HG03196 (cell line): ENCODE data around the gene CELF6.
"Not testable (repeated sequence)": the region's sequence is repeated elsewhere in the genome, so short reads cannot be mapped to it uniquely, and the experiment has no call there.

Experiments
- ATAC-seq: cut with Tn5 transposase; IDR thresholded peaks from one replicate; pipeline ENCODE4 v1.9.1; 2021; ENCODE audit not compliant: unreplicated experiment

The CELF6 gene

GRCh38 chr15:72318408-72318942 lies 1.5 kb downstream of the CELF6 start:
- ATAC-seq = no peak

- no peak for ATAC-seq
These were observed 4.1 kb downstream of the CELF6 start for GRCh38 chr15:72315706-72316370.

- ATAC-seq = no peak
These were observed 6.1 kb downstream of the CELF6 start for GRCh38 chr15:72313881-72314280.

GRCh38 chr15:72313448-72313840 lies 6.5 kb downstream of the CELF6 start:
- ATAC-seq = no peak

- no peak for ATAC-seq
These were observed 7.1 kb downstream of the CELF6 start for GRCh38 chr15:72312605-72313447.

GRCh38 chr15:72307026-72307425 lies 12.9 kb downstream of the CELF6 start:
- ATAC-seq = no peak

GRCh38 chr15:72306211-72306785 lies 13.7 kb downstream of the CELF6 start:
- ATAC-seq = no peak

GRCh38 chr15:72304596-72304995 lies 15.4 kb downstream of the CELF6 start:
- ATAC-seq = no peak

GRCh38 chr15:72302955-72303354 lies 17.0 kb downstream of the CELF6 start:
- ATAC-seq = no peak

- no peak for ATAC-seq
These were observed 30.2 kb downstream of the CELF6 start for GRCh38 chr15:72289597-72290325.

- no peak for ATAC-seq
These were observed 31.0 kb downstream of the CELF6 start for GRCh38 chr15:72288796-72289596.

GRCh38 chr15:72285927-72286516 lies 33.9 kb downstream of the CELF6 start:
- ATAC-seq = no peak

- no peak for ATAC-seq
These were observed 34.6 kb downstream of the CELF6 start for GRCh38 chr15:72285402-72285801.

- no peak for ATAC-seq
These were observed 35.2 kb downstream of the CELF6 start for GRCh38 chr15:72284781-72285180.

GRCh38 chr15:72281713-72282112 lies 38.2 kb downstream of the CELF6 start:
- no peak for ATAC-seq

GRCh38 chr15:72280751-72281150 lies 39.2 kb downstream of the CELF6 start:
- ATAC-seq = no peak

- no peak for ATAC-seq
These were observed 41.2 kb downstream of the CELF6 start for GRCh38 chr15:72278737-72279136.

GRCh38 chr15:72276326-72276700 lies 43.6 kb downstream of the CELF6 start:
- ATAC-seq = no peak

GRCh38 chr15:72275635-72276325 lies 44.2 kb downstream of the CELF6 start:
- ATAC-seq = not testable (repeated sequence)
